PC-9 (cell line): ENCODE data around the gene IRF2. TPM values are rescaled to one million over a fixed set of nuclear protein-coding genes. Genes with fewer than 3 reads are reported as not detected.

Experiments
- BruUV-seq: library from RNA; stranded (reverse); fragments of 400-500 nt; replicated peaks from 2 replicates; lab custom pipeline; 2021; lab: Mats Ljungman, UMichigan
- CTCF ChIA-PET: fragments of 300-600 bp; sonication (Branson Sonifier 250); formaldehyde crosslinking; loops from one replicate; lab custom pipeline; 2022; ENCODE audit warnings: antibody characterized with exemption; lab: Charles Lee
- POLR2A ChIA-PET: fragments of 300-600 bp; sonication (Branson Sonifier 250); formaldehyde crosslinking; loops from one replicate; lab custom pipeline; 2022; ENCODE audit warnings: antibody characterized with exemption; ENCODE audit not compliant: unreplicated experiment; lab: Charles Lee
- DNase-seq, 2 experiments: peaks; one replicate each; pipeline versions ENCODE4 v3.0.0 to v3.0.0-alpha.2; 2015 to 2022; ENCODE audit warnings: mixed read lengths in 1 of 2
- H2AFZ ChIP-seq: fragments of 200-600 bp; sonication (generic); 2 replicates; pipeline ENCODE4 v1.8.1; 2017; ENCODE audit warnings: antibody characterized with exemption
- H3F3A ChIP-seq: fragments of 200-600 bp; sonication (generic); 2 replicates; pipeline ENCODE4 v1.8.1; 2017; ENCODE audit warnings: antibody characterized with exemption, mild to moderate bottlenecking, low read depth; ENCODE audit not compliant: insufficient read depth
- H3K27ac ChIP-seq: fragments of 200-600 bp; sonication (generic); 2 replicates; pipeline ENCODE4 v1.6.1; 2016; ENCODE audit warnings: mixed run types
- H3K27me3 ChIP-seq: fragments of 200-600 bp; sonication (generic); 2 replicates; pipeline ENCODE4 v1.6.1; 2016; ENCODE audit warnings: low read depth, mixed run types; ENCODE audit not compliant: insufficient read depth
- H3K36me3 ChIP-seq: fragments of 200-600 bp; sonication (generic); 2 replicates; pipeline ENCODE4 v1.6.1; 2016; ENCODE audit warnings: low read depth, mixed run types
- H3K4me1 ChIP-seq: fragments of 200-600 bp; sonication (generic); replicated peaks from 2 replicates; pipeline ENCODE4 v1.6.1; 2016; ENCODE audit warnings: mixed run types; ENCODE audit not compliant: insufficient read depth
- H3K4me2 ChIP-seq: fragments of 200-600 bp; sonication (generic); 2 replicates; pipeline ENCODE4 v1.6.1; 2017; ENCODE audit warnings: mixed run types
- H3K4me3 ChIP-seq: fragments of 200-600 bp; sonication (generic); 2 replicates; pipeline ENCODE4 v1.6.1; 2016; ENCODE audit warnings: mixed run types
- H3K79me2 ChIP-seq: fragments of 200-600 bp; sonication (generic); 2 replicates; pipeline ENCODE4 v1.6.1; 2017; ENCODE audit warnings: low read depth, mixed run types
- H3K9me2 ChIP-seq: fragments of 200-600 bp; sonication (generic); 2 replicates; pipeline ENCODE4 v1.8.1; 2017; ENCODE audit warnings: mild to moderate bottlenecking; ENCODE audit not compliant: insufficient read depth
- H3K9me3 ChIP-seq: fragments of 200-600 bp; sonication (generic); 2 replicates; pipeline ENCODE4 v1.8.1; 2016; ENCODE audit warnings: low read depth; ENCODE audit not compliant: insufficient read depth
- H4K20me1 ChIP-seq: fragments of 200-600 bp; sonication (generic); 2 replicates; pipeline ENCODE4 v1.8.1; 2017; ENCODE audit not compliant: insufficient read depth
- CTCF ChIP-seq: fragments of 200-600 bp; sonication (generic); conservative IDR thresholded peaks from 2 replicates; pipeline ENCODE4 v1.6.1; 2017; ENCODE audit warnings: mixed run types, antibody characterized with exemption, mild to moderate bottlenecking, moderate library complexity
- EZH2 ChIP-seq: fragments of 200-600 bp; sonication (generic); IDR thresholded peaks from 2 replicates; pipeline ENCODE4 v1.8.0; 2017; ENCODE audit warnings: antibody characterized with exemption, low read depth
- intact Hi-C: fragments of 100-400 bp; cut with micrococcal nuclease; formaldehyde crosslinking; loops from one replicate; pipeline ENCODE4 v1.10.0; 2022; ENCODE audit not compliant: unreplicated experiment
- total RNA-seq: library from RNA; stranded (reverse); gene quantifications from 2 replicates; pipeline ENCODE4 v1.2.3, GENCODE V29; 2021

Gene IRF2
- total RNA-seq, 1 experiment from 2014 or later = 34.4 TPM

DNA sequence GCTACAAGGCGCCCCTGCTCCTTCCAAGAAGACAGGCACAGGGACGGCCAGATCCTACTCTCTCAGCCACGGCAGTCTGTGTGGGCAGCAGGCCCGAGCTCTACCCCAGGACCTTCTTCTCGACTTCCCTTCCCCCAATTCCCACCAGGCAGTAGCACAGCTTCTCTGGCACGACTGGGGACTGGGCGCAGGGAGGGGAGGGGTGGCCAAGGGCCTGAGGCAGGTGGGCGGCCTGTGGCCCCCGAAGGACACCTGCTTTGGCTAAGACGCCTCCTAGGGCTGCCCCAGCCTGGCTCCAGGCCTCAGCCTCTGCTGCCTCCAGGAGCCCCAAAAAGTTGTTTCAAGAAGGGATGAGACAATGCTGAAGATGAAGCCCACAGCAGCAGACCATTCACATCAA is 24.2 kb upstream of the IRF2 start:
- no peaks in the 10 kb centered on the region for H3K9me3 ChIP-seq
- H3K9me2 ChIP-seq = no peaks in the 10 kb centered on the region
- H3K36me3 ChIP-seq = no peaks in the 10 kb centered on the region
- intact Hi-C loops = no loop called here
- ChIA-PET CTCF (no interaction called here), POLR2A (interaction anchor here (0.7 kb wide), 1 partner anchor 24 kb away, joined by 5 read pairs; the partner anchor contains the start of gene IRF2)
- H3K4me2 ChIP-seq = no peak overlapping the region
- no peaks in the 10 kb centered on the region for H3K4me1 ChIP-seq
- no peak overlapping the region for H3K4me3 ChIP-seq
- no peaks in the 10 kb centered on the region for H4K20me1 ChIP-seq
- TF ChIP-seq CTCF (no peak), EZH2 (no peak)
- no peak overlapping the region for H2AFZ ChIP-seq
- no peaks in the 10 kb centered on the region for H3K79me2 ChIP-seq
- no peak overlapping the region for H3K27ac ChIP-seq
- no peaks in the 10 kb centered on the region for H3F3A ChIP-seq
- H3K27me3 ChIP-seq = no peaks in the 10 kb centered on the region
- no peak for DNase-seq
- no TSS peak for BruUV-seq

GRCh38 chr4:184489771-184490170 is 15.4 kb upstream of the IRF2 start:
- H2AFZ ChIP-seq = no peak overlapping the region
- H3K4me3 ChIP-seq = no peak overlapping the region
- intact Hi-C loops = no loop called here
- no peaks in the 10 kb centered on the region for H3K36me3 ChIP-seq
- no peaks in the 10 kb centered on the region for H3K9me3 ChIP-seq
- no peaks in the 10 kb centered on the region for H3F3A ChIP-seq
- no TSS peak for BruUV-seq
- no peak overlapping the region for H3K4me2 ChIP-seq
- DNase-seq = no peak
- CTCF ChIA-PET = no interaction called here
- no peaks in the 10 kb centered on the region for H4K20me1 ChIP-seq
- H3K4me1 ChIP-seq = no peaks in the 10 kb centered on the region
- no peaks in the 10 kb centered on the region for H3K9me2 ChIP-seq
- POLR2A ChIA-PET = no interaction called here
- no peaks in the 10 kb centered on the region for H3K79me2 ChIP-seq
- TF ChIP-seq EZH2 (no peak), CTCF (no peak)
- H3K27ac ChIP-seq = no peak overlapping the region
- no peaks in the 10 kb centered on the region for H3K27me3 ChIP-seq

GRCh38 chr4:184487503-184487902 is 13.2 kb upstream of the IRF2 start:
- H3K9me2 ChIP-seq = no peaks in the 10 kb centered on the region
- intact Hi-C loops = no loop called here
- H3K27me3 ChIP-seq = no peaks in the 10 kb centered on the region
- BruUV-seq = no TSS peak
- ChIA-PET CTCF (no interaction called here), POLR2A (no interaction called here)
- no peaks in the 10 kb centered on the region for H3K36me3 ChIP-seq
- no peaks in the 10 kb centered on the region for H3K9me3 ChIP-seq
- no peaks in the 10 kb centered on the region for H3K4me1 ChIP-seq
- TF ChIP-seq EZH2 = no peak
- TF ChIP-seq CTCF = no peak
- no peaks in the 10 kb centered on the region for H4K20me1 ChIP-seq
- H3K4me2 ChIP-seq = peak overlapping the region; percentile 28; the same call in 1 of the 2 replicates
- no peaks in the 10 kb centered on the region for H3K79me2 ChIP-seq
- no peak overlapping the region for H3K4me3 ChIP-seq
- H3F3A ChIP-seq = no peaks in the 10 kb centered on the region
- H2AFZ ChIP-seq = no peak overlapping the region; the same call in 1 of the 2 replicates
- no peak overlapping the region for H3K27ac ChIP-seq
- no peak for DNase-seq
